C4-2B (cell line): ENCODE measurements around the gene MYH4.

Experiments
- ZFX ChIP-seq: fragments of 450-650 bp; IDR thresholded peaks from 2 replicates; pipeline ENCODE4 v1.6.1; 2017
- TF ChIP-seq, protein P1 (sequence below): fragments of 450-650 bp; conservative IDR thresholded peaks from 2 replicates; pipeline ENCODE4 v1.5.1; 2017; ENCODE audit warnings: mild to moderate bottlenecking

DNA sequence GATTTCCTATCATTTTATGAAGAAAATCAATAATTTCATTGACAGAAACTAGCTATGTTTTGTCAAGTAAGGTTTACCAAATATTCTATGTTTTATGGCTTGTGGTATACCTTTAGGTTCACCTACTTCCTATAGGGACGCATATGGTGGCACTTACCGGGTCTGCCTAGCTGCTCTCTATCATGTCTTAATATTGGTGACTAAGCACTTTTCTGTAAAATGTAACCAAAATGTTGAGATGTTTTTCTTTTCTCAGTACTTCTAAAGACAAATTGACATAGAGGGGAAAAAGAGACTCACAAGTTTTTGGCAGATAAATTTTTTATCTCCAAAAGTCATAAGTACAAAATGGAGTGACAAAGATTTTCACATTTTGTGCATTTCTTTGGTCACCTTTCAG lies 22.6 kb upstream of the MYH4 start:
- TF ChIP-seq, protein P1, sequence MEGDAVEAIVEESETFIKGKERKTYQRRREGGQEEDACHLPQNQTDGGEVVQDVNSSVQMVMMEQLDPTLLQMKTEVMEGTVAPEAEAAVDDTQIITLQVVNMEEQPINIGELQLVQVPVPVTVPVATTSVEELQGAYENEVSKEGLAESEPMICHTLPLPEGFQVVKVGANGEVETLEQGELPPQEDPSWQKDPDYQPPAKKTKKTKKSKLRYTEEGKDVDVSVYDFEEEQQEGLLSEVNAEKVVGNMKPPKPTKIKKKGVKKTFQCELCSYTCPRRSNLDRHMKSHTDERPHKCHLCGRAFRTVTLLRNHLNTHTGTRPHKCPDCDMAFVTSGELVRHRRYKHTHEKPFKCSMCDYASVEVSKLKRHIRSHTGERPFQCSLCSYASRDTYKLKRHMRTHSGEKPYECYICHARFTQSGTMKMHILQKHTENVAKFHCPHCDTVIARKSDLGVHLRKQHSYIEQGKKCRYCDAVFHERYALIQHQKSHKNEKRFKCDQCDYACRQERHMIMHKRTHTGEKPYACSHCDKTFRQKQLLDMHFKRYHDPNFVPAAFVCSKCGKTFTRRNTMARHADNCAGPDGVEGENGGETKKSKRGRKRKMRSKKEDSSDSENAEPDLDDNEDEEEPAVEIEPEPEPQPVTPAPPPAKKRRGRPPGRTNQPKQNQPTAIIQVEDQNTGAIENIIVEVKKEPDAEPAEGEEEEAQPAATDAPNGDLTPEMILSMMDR: no peak
- no peak for TF ChIP-seq ZFX
